Measurements from ENCODE around the gene CDSN.

CDSN gene

GRCh38 chr6:31092238-31092637, 28.0 kb downstream of the CDSN start:
- no peak for DNase-seq (ENCODE audit: low read depth)
- H3K4me3 ChIP-seq (ENCODE audit: low read depth, low read length) = no peak overlapping the region
- no peak for TF ChIP-seq CTCF (conservative IDR thresholded peaks at IDR 0.05; ENCODE audit: low read depth, low read length)

GRCh38 chr6:31091680-31092079, 28.6 kb downstream of the CDSN start:
- TF ChIP-seq CTCF (conservative IDR thresholded peaks at IDR 0.05; ENCODE audit: low read depth, low read length) = no peak
- no peak for DNase-seq (ENCODE audit: low read depth)
- no peak overlapping the region for H3K4me3 ChIP-seq (ENCODE audit: low read depth, low read length)

- H3K4me3 ChIP-seq (ENCODE audit: low read depth, low read length) = no peak overlapping the region
- DNase-seq (ENCODE audit: low read depth) = no peak
- no peak for TF ChIP-seq CTCF (conservative IDR thresholded peaks at IDR 0.05; ENCODE audit: low read depth, low read length)
Measured at GRCh38 chr6:31090973-31091364, 29.3 kb downstream of the CDSN start.

- DNase-seq (ENCODE audit: low read depth) = no peak
- no peak overlapping the region for H3K4me3 ChIP-seq (ENCODE audit: low read depth, low read length)
- no peak for TF ChIP-seq CTCF (conservative IDR thresholded peaks at IDR 0.05; ENCODE audit: low read depth, low read length)
Measured at GRCh38 chr6:31090275-31090972, 29.8 kb downstream of the CDSN start.

GRCh38 chr6:31087494-31088089, 32.7 kb downstream of the CDSN start:
- DNase-seq (ENCODE audit: low read depth) = peak; percentile 92
- H3K4me3 ChIP-seq (ENCODE audit: low read depth, low read length) = no peak overlapping the region
- TF ChIP-seq CTCF (conservative IDR thresholded peaks at IDR 0.05; ENCODE audit: low read depth, low read length) = peak; percentile 84

- no peak overlapping the region for H3K4me3 ChIP-seq (ENCODE audit: low read depth, low read length)
- no peak for TF ChIP-seq CTCF (conservative IDR thresholded peaks at IDR 0.05; ENCODE audit: low read depth, low read length)
- peak; percentile 69 for DNase-seq (ENCODE audit: low read depth)
Measured at GRCh38 chr6:31086788-31087440, 33.3 kb downstream of the CDSN start.

Data from choroid plexus epithelial cell (primary cell).